ENCODE data around the gene ABCC1.

Gene ABCC1

GRCh38 chr16:15942931-15943690, 6.3 kb upstream of the ABCC1 start:
- TF ChIP-seq CTCF (IDR thresholded peaks at IDR 0.05; ENCODE audit: control extremely low read depth, extremely low read depth, low read depth, missing control alignments) = no peak
- no peak for DNase-seq (ENCODE audit: extremely low spot score)
- CTCF ChIA-PET = no interaction called here
- POLR2A ChIA-PET = interaction anchor here (0.7 kb wide), 1 partner anchor 72 kb away, joined by 3 read pairs; no protein-coding TSS in a partner anchor

- no peak for DNase-seq (ENCODE audit: extremely low spot score)
- POLR2A ChIA-PET = no interaction called here
- no peak for TF ChIP-seq CTCF (IDR thresholded peaks at IDR 0.05; ENCODE audit: control extremely low read depth, extremely low read depth, low read depth, missing control alignments)
- CTCF ChIA-PET = interaction anchor here (1.5 kb wide), 1 partner anchor 14 kb away, joined by 3 read pairs; no protein-coding TSS in a partner anchor
Measured at GRCh38 chr16:15946257-15947044, 3.0 kb upstream of the ABCC1 start.

GRCh38 chr16:15947983-15948509, 1.4 kb upstream of the ABCC1 start:
- DNase-seq (ENCODE audit: extremely low spot score) = no peak
- CTCF ChIA-PET = interaction anchor here (0.9 to 1.2 kb wide), 2 partner anchors 11 to 73 kb away, joined by 3 to 4 read pairs; no protein-coding TSS in a partner anchor
- TF ChIP-seq CTCF (IDR thresholded peaks at IDR 0.05; ENCODE audit: control extremely low read depth, extremely low read depth, low read depth, missing control alignments) = no peak
- POLR2A ChIA-PET = no interaction called here

- ChIA-PET POLR2A (interaction anchor here (0.5 kb wide), 1 partner anchor 294 kb away, joined by 5 read pairs; no protein-coding TSS in a partner anchor), CTCF (interaction anchor here (0.9 kb wide), 1 partner anchor 74 kb away, joined by 3 read pairs; no protein-coding TSS in a partner anchor)
- TF ChIP-seq CTCF (IDR thresholded peaks at IDR 0.05; ENCODE audit: control extremely low read depth, extremely low read depth, low read depth, missing control alignments) = no peak
- peak; percentile 56 for DNase-seq (ENCODE audit: extremely low spot score)
Measured at GRCh38 chr16:15948532-15949209, 745 bp upstream of the ABCC1 start.

- POLR2A ChIA-PET = interaction anchor here (1.1 kb wide), 1 partner anchor 9 kb away, joined by 3 read pairs; no protein-coding TSS in a partner anchor
- no peak for TF ChIP-seq CTCF (IDR thresholded peaks at IDR 0.05; ENCODE audit: control extremely low read depth, extremely low read depth, low read depth, missing control alignments)
- CTCF ChIA-PET = interaction anchor here (0.7 to 1.1 kb wide), 3 partner anchors 9 to 75 kb away, joined by 3 to 4 read pairs (median 3); no protein-coding TSS in a partner anchor
- DNase-seq (ENCODE audit: extremely low spot score) = peak; percentile 59
Measured at GRCh38 chr16:15950161-15950854, 892 bp downstream of the ABCC1 start.

Data from GM10248 (cell line).